HepG2 (cell line): ENCODE measurements around the gene ESYT3. TPM values are rescaled to one million over a fixed set of nuclear protein-coding genes. Genes with fewer than 3 reads are reported as not detected.

Source experiments
- LCORL ChIP-seq, 2 experiments: fragments of 450-650 bp in 1 of 2; sonication (generic) in 1 of 2; formaldehyde crosslinking in 1 of 2; IDR thresholded peaks; 2 replicates each; pipeline versions ENCODE4 v1.5.0 to v1.6.1; 2017 to 2020; ENCODE audit warnings: antibody characterized with exemption in 1 of 2, missing genetic modification reagents in 1 of 2
- SRSF1 ChIP-seq: fragments of 200-400 bp; formaldehyde crosslinking; optimal IDR thresholded peaks from 2 replicates; pipeline ENCODE3; 2017; ENCODE audit warnings: mild to moderate bottlenecking, low read depth, low read length, moderate library complexity
- ZBTB38 ChIP-seq: sonication (generic); formaldehyde crosslinking; IDR thresholded peaks from 2 replicates; pipeline ENCODE4 v1.5.1; 2020; ENCODE audit warnings: mild to moderate bottlenecking, missing genetic modification reagents
- ZNF160 ChIP-seq: sonication (generic); formaldehyde crosslinking; IDR thresholded peaks from 2 replicates; pipeline ENCODE4 v1.8.0; 2022; ENCODE audit warnings: mild to moderate bottlenecking, inconsistent platforms, missing genetic modification reagents
- polyA plus RNA-seq, 8 experiments: library from polyadenylated mRNA; depleted of rRNA in 3 of 8; stranded (reverse) in 7 of 8; unstranded in 1 of 8; fragments of >200 nt; fragmentation: Illumina TruSeq in 4 of 8; extraction: Trizol in 4 of 8; gene quantifications; 2 replicates each; pipeline versions ENCODE4 v1.2.1 to v1.2.3, GENCODE V29; 2011 to 2016; ENCODE audit warnings: low read depth in 4 of 8, missing spikeins in 1 of 8, mixed read lengths in 1 of 8; ENCODE audit not compliant: insufficient read depth in 1 of 8
- total RNA-seq, 5 experiments: library from RNA; depleted of rRNA; stranded (reverse); fragments of >200 nt; fragmentation: Illumina TruSeq; extraction: Trizol; gene quantifications; 2 replicates each; pipeline ENCODE4 v1.2.3, GENCODE V29; 2016; ENCODE audit warnings: low read depth in 1 of 5
- TF ChIP-seq, protein P1 (sequence below), 2 experiments: sonication (generic) in 1 of 2; formaldehyde crosslinking in 1 of 2; IDR thresholded peaks; 2 replicates each; pipeline versions ENCODE4 v1.6.1 to v1.9.0; 2014 to 2022; ENCODE audit warnings: antibody characterized with exemption in 1 of 2, borderline replicate concordance in 1 of 2, inconsistent platforms in 1 of 2, low read depth in 1 of 2, missing genetic modification reagents in 1 of 2
- TF ChIP-seq, protein P2 (sequence below): IDR thresholded peaks from 2 replicates; pipeline ENCODE4 v1.6.1; 2016; ENCODE audit warnings: missing biosample characterization, missing genetic modification reagents, low read depth

The ESYT3 gene
- total and polyA plus RNA-seq, 2 of the 13 experiments (the other 11 are each of a cell fraction or from before 2014, with no cell fraction given) = 1.5 to 4.1 TPM

- TF ChIP-seq, protein P1, sequence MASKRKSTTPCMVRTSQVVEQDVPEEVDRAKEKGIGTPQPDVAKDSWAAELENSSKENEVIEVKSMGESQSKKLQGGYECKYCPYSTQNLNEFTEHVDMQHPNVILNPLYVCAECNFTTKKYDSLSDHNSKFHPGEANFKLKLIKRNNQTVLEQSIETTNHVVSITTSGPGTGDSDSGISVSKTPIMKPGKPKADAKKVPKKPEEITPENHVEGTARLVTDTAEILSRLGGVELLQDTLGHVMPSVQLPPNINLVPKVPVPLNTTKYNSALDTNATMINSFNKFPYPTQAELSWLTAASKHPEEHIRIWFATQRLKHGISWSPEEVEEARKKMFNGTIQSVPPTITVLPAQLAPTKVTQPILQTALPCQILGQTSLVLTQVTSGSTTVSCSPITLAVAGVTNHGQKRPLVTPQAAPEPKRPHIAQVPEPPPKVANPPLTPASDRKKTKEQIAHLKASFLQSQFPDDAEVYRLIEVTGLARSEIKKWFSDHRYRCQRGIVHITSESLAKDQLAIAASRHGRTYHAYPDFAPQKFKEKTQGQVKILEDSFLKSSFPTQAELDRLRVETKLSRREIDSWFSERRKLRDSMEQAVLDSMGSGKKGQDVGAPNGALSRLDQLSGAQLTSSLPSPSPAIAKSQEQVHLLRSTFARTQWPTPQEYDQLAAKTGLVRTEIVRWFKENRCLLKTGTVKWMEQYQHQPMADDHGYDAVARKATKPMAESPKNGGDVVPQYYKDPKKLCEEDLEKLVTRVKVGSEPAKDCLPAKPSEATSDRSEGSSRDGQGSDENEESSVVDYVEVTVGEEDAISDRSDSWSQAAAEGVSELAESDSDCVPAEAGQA (IDR thresholded peaks at IDR 0.05; ENCODE audit: low read depth) = no peak
- TF ChIP-seq, protein P1 (CRISPR knock-in tag; IDR thresholded peaks at IDR 0.05; ENCODE audit: borderline replicate concordance) = no peak
- TF ChIP-seq ZBTB38 (CRISPR knock-in tag) (no peak), SRSF1 (no peak), LCORL (IDR thresholded peaks at IDR 0.05) (no peak), LCORL (CRISPR knock-in tag; IDR thresholded peaks at IDR 0.05) (no peak), ZNF160 (no peak)
- TF ChIP-seq, protein P2, sequence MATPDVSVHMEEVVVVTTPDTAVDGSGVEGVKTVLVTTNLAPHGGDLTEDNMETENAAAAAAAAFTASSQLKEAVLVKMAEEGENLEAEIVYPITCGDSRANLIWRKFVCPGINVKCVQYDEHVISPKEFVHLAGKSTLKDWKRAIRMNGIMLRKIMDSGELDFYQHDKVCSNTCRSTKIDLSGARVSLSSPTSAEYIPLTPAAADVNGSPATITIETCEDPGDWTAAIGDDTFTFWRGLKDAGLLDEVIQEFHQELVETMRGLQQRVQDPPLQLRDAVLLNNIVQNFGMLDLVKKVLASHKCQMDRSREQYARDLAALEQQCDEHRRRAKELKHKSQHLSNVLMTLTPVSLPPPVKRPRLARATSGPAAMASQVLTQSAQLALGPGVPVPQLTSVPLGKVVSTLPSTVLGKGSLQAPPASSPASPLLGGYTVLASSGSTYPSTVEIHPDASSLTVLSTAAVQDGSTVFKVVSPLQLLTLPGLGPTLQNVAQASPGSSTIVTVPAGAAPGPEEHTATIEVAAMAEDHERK (CRISPR knock-in tag) = no peak
These were observed 73.1 kb downstream of the ESYT3 start (continued) for GRCh38 chr3:138507524-138507923.
